ENCODE results near the gene NMS.

The NMS gene

DNA sequence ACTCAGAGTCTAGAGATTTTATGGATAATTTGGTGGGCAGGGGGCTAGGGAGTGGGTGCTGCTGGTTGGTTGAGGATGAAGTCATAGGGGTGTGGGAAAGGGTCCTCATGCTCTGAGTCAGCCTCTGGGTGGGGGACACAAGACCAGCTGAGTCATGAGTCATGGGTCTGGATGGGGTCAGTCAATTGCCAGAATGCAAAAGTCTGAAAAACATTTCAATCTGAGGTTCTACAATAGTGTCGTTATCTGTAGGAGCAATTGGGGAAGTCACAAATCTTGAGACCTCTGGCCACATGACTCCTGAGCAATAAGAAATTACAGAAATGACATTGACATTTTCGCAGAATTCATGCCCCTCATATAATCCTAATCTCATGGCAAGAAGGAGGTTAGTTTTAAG, 15.1 kb downstream of the NMS start:
- ATAC-seq = no peak

DNA sequence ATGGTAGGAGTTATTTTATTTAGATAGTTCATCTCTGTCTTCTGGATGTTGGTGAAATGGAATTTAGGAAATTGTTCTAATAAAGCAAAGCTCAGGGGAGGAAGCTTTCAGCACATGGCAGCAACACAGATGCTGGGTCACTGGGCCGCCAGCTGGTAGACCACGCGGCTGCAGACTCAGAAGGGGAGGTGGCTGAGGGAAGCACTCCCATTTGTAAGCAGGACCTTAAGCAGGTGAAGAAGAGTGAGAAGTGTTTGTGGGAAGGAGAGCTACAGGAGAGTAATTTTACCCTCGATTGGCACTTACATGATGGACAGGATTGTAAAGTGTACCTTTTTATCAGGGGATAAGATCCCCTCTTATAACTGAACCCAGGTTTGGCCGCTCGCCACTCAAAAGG, 24.4 kb downstream of the NMS start:
- ATAC-seq = no peak

DNA sequence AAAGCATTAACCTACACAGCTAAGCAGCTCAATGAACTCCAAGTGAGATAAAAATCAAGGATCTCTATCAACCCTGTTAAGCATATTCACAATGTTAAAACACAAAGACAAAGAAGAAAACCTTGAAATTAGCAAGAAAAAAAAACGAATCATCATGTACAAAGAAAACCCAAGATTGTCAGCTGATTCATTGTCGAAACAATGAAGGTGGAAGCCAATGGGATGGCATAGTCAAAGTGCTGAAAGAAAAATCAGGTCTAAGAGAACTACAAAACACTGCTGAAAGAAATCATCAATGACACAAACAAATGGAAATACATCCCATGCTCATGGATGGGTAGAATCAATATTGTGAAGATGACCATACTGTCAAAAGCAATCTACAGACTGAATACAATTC, 32.5 kb downstream of the NMS start:
- no peak for ATAC-seq

DNA sequence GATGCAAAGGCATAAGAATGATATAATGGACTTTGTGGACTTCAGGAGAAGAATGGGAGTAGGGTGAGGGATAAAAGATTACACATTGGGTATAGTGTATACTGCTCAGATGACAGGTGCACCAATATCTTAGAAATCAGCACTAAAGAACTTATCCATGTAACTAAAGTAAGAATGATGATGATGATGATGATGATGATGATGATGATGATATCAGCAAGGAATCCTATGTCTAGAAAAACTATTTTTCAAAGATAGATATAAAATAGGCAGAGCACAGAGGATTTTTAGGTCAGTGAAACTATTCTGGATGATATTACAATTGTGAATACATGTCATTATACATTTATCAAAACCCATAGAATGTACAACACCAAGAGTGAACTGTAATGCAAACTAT, 34.3 kb downstream of the NMS start:
- no peak for ATAC-seq

DNA sequence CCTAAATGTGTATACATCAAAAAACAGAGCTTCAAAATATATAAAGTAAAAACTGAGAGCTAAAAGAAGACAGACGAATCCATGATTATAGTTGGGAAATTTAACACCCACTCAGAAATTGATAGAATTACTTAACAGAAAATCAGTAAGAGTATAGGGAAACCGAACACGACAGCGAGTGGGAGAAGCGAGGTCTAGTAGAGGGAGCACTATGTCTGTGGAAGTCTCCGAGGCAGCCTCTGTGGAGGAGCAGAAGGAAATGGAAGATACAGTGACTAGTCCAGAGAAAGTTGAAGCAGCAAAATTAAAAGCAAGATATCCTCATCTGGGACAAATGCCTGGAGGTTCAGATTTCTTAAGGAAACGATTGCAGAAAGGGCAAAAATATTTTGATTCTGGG, 38.8 kb downstream of the NMS start:
- no peak for ATAC-seq

DNA sequence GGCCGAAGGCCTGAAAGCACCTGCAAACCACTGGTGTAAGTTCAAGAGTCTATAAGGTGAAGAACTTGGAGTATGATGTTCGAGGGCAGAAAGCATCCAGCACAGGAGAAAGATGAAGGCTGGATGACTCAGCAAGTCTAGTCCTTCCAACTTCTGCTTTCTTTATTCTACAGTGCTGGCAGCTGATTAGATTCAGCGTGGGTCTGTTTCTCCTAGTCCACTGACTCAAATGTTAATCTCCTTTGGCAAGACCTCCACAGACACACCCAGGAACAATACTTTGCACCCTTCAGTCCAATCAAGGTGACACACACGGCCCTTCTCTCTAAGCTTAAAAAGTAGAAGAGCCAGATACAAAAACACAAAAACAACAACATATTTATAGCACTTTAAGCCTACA, 43.4 kb downstream of the NMS start:
- ATAC-seq = no peak

DNA sequence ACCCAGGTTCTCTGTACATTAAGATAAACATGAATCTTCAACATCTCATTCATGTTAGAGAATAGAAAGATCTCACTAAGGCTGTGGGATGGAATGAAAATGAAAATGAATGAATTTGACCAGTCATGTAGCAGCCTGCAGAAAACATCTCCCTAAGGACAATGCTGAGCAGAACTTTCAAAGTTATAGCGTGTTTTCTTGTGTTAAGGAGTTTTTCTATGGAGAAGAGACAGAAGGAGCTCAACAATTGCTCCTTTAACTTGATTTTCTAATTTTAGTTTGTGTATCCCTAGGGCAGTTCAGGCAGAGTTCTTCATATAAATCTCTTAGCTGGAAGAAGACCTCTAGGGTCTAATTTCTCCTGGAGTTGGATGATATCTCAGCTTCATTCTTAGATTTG, 47.3 kb downstream of the NMS start:
- no peak for ATAC-seq

DNA sequence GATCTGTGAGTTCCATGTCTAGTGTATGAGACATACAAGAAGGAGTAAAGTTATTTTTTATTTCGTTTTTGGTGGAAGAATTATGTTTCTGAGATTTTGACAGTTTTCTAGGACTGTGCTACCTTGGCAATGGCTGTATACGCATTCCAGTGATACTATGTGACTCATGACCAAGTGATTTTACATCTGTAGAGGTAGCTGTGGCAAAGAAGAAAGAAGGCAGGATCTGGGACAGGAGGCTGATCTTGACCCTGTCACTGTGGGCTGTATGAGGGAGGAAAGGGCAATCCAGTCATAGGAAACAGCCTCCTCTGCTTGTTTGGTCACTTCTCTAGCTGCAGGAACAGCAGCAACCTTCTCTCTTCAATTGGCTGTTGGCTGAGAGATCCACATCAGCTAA, 48.5 kb downstream of the NMS start:
- no peak for ATAC-seq

DNA sequence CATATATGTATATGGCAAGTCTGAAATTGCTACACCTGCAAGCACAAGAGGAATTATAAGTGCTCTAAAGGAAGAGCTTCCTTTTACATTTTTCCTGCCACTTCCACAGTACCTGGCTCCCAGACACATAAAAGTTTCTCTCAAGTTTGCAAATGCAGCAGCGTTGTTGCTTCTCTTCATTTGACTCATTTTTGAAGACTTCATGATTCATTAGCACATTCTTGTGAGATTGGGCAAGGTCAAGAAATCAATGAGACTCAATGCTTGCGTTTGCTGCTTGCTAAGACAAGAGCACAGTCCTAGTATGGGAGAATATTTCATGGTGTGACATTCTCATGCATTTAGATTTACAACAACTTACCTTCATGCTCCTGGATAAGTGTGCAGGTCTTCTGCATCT, 49.9 kb downstream of the NMS start:
- no peak for ATAC-seq

DNA sequence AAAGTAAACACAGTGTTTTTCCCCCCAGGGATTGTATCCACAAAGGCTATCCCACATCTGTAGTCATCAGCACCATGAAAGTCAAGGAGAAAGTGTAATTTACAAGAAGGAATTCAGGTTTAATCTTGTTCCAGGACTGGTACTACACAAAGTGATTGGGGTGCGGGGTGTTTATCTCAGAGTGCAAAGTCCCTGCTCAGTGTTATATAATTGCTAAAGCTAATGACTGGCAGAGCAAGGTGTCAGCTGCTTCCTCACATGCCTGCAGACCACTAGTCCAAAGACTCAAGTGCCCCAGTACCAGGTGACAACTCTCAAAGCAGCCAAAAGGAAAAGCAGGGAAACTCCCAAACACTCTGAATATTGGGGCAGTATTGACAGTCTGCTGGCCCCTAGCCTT, 52.1 kb downstream of the NMS start:
- ATAC-seq = no peak

DNA sequence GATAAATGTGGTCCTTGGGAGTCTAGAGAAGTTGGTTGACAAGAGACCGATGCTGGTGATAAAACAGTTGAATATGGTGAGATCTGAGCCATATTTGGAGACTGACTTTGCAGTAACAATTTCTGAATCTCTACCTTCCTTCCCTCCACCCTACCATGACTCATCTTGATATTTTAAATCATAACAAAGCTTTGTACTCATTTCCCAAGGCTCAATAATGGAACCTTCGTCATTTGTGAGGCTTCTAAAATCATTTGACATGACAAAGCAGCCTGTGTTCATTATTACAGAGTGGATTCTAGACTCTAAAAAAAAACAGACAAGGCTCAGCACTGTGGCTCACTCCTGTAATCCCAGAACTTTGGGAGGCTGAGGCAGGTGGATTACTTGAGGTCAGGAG, 54.0 kb downstream of the NMS start:
- ATAC-seq = no peak

DNA sequence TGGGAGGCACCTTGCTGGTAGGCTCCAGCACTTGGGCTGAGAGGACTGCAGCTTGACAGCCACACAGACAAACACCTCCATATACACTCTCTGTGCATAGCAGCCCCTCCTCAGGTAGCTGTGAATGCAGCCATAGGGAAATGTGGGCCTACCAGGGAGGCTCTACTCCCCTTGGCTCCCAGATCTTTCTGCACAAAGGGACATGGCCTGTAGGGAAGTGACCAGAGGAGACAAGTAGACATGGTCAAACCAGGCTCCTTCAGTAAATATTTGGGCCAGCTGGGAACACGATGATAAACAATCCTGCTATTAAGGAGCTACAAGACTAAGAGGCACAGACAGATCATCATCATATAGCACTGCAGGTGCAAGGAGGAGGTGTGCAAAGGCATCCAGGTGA, 56.6 kb downstream of the NMS start:
- ATAC-seq = no peak

DNA sequence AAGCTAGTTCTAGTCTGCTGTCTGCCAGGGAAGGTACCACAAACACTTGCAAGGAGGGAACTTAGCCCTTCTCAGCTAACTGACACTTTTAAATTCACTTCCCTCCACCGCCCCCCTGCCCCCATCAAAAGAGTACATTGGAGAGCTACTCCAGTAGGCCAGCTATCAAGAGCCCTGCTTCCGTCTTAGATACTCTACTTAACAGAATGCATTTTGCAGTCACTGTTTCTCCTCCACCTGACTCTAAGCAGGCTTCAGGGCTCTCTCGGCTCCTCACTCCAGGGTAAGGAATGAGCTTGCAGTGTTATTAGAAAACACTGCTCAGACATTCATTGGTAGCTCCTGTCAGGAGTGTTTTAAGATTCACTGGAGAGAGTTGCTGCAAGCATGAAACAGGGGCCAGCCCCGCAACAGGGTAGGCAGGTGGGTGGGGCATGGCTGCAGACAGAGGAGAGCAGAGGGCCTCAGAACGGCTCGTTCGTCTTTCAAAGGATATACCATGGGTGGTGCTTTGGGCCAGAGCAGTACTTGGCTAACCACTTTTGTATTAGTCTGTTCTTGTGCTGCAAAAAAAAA, 57.2 kb downstream of the NMS start:
- ATAC-seq = no peak

DNA sequence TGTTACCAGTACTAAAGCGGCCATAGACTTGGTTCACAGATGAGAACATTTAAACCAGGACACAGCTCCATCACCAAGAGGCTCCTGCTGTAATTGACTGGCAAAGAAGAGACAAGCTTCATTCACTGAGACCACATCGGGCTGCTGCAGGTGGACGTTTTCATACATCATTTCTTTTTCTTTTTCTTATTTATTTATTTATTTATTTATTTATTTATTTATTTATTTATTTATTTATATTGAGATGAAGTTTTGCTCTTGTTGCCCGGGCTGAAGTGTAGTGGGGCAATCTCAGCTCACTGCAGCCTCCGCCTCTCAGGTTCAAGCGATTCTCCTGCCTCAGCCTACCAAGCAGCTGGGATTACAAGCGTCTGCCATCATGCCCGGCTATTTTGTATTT, 58.9 kb downstream of the NMS start:
- ATAC-seq = no peak

DNA sequence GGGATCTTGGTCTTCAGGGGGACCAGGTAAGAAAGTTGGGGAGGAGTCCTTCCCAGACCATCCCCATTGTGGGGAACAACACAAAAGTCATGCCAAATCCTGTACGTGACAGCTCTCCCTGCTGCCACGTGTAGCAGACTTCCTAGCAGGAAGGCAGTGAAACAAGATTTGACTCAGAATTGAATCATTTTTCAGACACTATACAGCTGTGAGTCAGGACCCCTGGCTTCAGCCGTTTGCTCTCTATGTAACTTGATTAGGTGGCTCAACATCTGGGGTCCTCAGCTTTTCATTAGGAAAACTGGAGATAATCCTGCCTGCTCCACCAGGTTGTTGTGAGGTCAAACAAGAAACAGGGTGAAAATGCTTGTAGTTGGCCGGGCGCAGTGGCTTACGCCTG, 59.6 kb downstream of the NMS start:
- no peak for ATAC-seq

All from activated CD4-positive, CD25-positive, alpha-beta regulatory T cell treated with anti-CD3 and anti-CD28 coated beads, Interleukin-2, amount 50 U/mL, for 24 hours (primary cell).